CD4-positive, alpha-beta T cell treated with Interleukin-21 for 1 hour (primary cell): ENCODE results near the gene UBE2H.
A peak's percentile ranks its signal among the peaks of the same experiment; 100 is the strongest.
"Not testable (repeated sequence)": the region's sequence is repeated elsewhere in the genome, so short reads cannot be mapped to it uniquely, and the experiment has no call there.

Experiments used
- DNase-seq: peaks from one replicate; pipeline ENCODE4 v3.0.0-alpha.2; 2020

The UBE2H gene

GRCh38 chr7:129952653-129953560 is at the start of gene UBE2H:
UBE2H (minus strand) TSS chr7:129952960; CDS start chr7:129952555, 405 bp downstream.
- DNase-seq = peak; percentile 95

- DNase-seq = no peak
Measured at GRCh38 chr7:129998446-129998845, 45.7 kb upstream of the UBE2H start.

GRCh38 chr7:129997285-129997684 is 44.5 kb upstream of the UBE2H start:
- DNase-seq = no peak

- no peak for DNase-seq
Measured at GRCh38 chr7:129993275-129993674, 40.5 kb upstream of the UBE2H start.

- DNase-seq = no peak
Measured at GRCh38 chr7:129990403-129991192, 37.8 kb upstream of the UBE2H start.

GRCh38 chr7:129989466-129989865 is 36.7 kb upstream of the UBE2H start:
- peak; percentile 25 for DNase-seq

- no peak for DNase-seq
Measured at GRCh38 chr7:129986600-129986999, 33.8 kb upstream of the UBE2H start.

GRCh38 chr7:129980667-129981066 is 27.9 kb upstream of the UBE2H start:
- DNase-seq = no peak

GRCh38 chr7:129975309-129975708 is 22.5 kb upstream of the UBE2H start:
- no peak for DNase-seq

GRCh38 chr7:129970816-129971215 is 18.1 kb upstream of the UBE2H start:
- DNase-seq = no peak

- DNase-seq = no peak
Measured at GRCh38 chr7:129969881-129970446, 17.2 kb upstream of the UBE2H start.

- DNase-seq = no peak
Measured at GRCh38 chr7:129968592-129969383, 16.0 kb upstream of the UBE2H start.

GRCh38 chr7:129960204-129960475 is 7.4 kb upstream of the UBE2H start:
- not testable (repeated sequence) for DNase-seq

GRCh38 chr7:129959471-129960203 is 6.9 kb upstream of the UBE2H start:
- DNase-seq = no peak

GRCh38 chr7:129958643-129959470 is 6.1 kb upstream of the UBE2H start:
- no peak for DNase-seq

- no peak for DNase-seq
Measured at GRCh38 chr7:129955993-129956543, 3.3 kb upstream of the UBE2H start.

- DNase-seq = peak; percentile 44
Measured at GRCh38 chr7:129952086-129952652, 591 bp downstream of the UBE2H start.

GRCh38 chr7:129951226-129952085 is 1.3 kb downstream of the UBE2H start:
- peak; percentile 33 for DNase-seq

- no peak for DNase-seq
Measured at GRCh38 chr7:129950933-129951225, 1.9 kb downstream of the UBE2H start.
